Skin of body (tissue), 2 donors: ENCODE measurements around the gene LRP10. TPM values are rescaled to one million over a fixed set of nuclear protein-coding genes. Genes with fewer than 3 reads are reported as not detected.
"Not testable (repeated sequence)": the region's sequence is repeated elsewhere in the genome, so short reads cannot be mapped to it uniquely, and the experiment has no call there.

ENCODE experiments used
- DNase-seq: peaks from one replicate; lab custom pipeline; 2025; lab: John Stamatoyannopoulos, UW
- total RNA-seq: library from RNA; depleted of rRNA; stranded (reverse); fragments of >200 nt; gene quantifications from one replicate; pipeline ENCODE4 v1.2.3, GENCODE V29; 2014

Gene LRP10
- total RNA-seq, 1 donor from 2014 or later = 22.9 TPM

GRCh38 chr14:22860377-22860776 is 11.2 kb upstream of the LRP10 start:
- not testable (repeated sequence) for DNase-seq

GRCh38 chr14:22861651-22862050 is 9.9 kb upstream of the LRP10 start:
- no peak for DNase-seq

- DNase-seq = no peak
Measured at GRCh38 chr14:22864979-22865378, 6.6 kb upstream of the LRP10 start.

GRCh38 chr14:22865424-22866405 is 5.8 kb upstream of the LRP10 start:
- DNase-seq = no peak

- DNase-seq = no peak
Measured at GRCh38 chr14:22866874-22867273, 4.7 kb upstream of the LRP10 start.

GRCh38 chr14:22870811-22871223 is 723 bp upstream of the LRP10 start:
- no peak for DNase-seq

- DNase-seq = peak; percentile 73
Measured at GRCh38 chr14:22872033-22872832, 693 bp downstream of the LRP10 start.

GRCh38 chr14:22872833-22873520 is 1.4 kb downstream of the LRP10 start:
- no peak for DNase-seq

- DNase-seq = no peak
Measured at GRCh38 chr14:22875003-22875747, 3.6 kb downstream of the LRP10 start.

GRCh38 chr14:22875748-22876319 is 4.3 kb downstream of the LRP10 start:
- no peak for DNase-seq

GRCh38 chr14:22877000-22877501 is 5.5 kb downstream of the LRP10 start:
- no peak for DNase-seq

GRCh38 chr14:22878271-22879246 is 7.0 kb downstream of the LRP10 start:
- DNase-seq = no peak

GRCh38 chr14:22882064-22882463 is 10.5 kb downstream of the LRP10 start:
- no peak for DNase-seq

GRCh38 chr14:22882529-22883172 is 11.1 kb downstream of the LRP10 start:
- DNase-seq = peak; percentile 21

GRCh38 chr14:22883173-22883976 is 11.8 kb downstream of the LRP10 start, which contains the start of gene REM2:
REM2 (plus strand) TSS chr14:22883222; CDS start chr14:22883288, 66 bp downstream.
- no peak for DNase-seq

GRCh38 chr14:22884076-22884737 is 12.7 kb downstream of the LRP10 start:
- DNase-seq = no peak
